GM23338 (cell line): ENCODE results near the gene MGAT5.

Source experiments
- CREB1 ChIP-seq: fragments of 250-450 bp; sonication (Bioruptor Pico); IDR thresholded peaks from 2 replicates; pipeline ENCODE4 v1.5.0; 2020; ENCODE audit warnings: low read depth, mild to moderate bottlenecking, moderate library complexity
- CTCF ChIP-seq, 2 experiments: fragments of 200-600 bp in 1 of 2; sonication (generic) in 1 of 2; conservative IDR thresholded peaks; 2 replicates each; pipeline versions ENCODE4 v1.5.1 to v1.6.1; 2016 to 2017; ENCODE audit warnings: antibody characterized with exemption in 2 of 2, low read depth in 2 of 2, mild to moderate bottlenecking in 2 of 2, moderate library complexity in 1 of 2
- EZH2 ChIP-seq: fragments of 200-600 bp; sonication (generic); IDR thresholded peaks from one replicate; pipeline ENCODE4 v1.8.0; 2017; ENCODE audit warnings: antibody characterized with exemption, mild to moderate bottlenecking, low read depth; ENCODE audit not compliant: unreplicated experiment
- EZH2phosphoT487 ChIP-seq: fragments of 200-600 bp; sonication (generic); IDR thresholded peaks from one replicate; pipeline ENCODE4 v1.8.1; 2018; ENCODE audit warnings: antibody characterized with exemption; ENCODE audit not compliant: unreplicated experiment
- JUNB ChIP-seq: IDR thresholded peaks from one replicate; pipeline ENCODE4 v1.6.1; 2016; ENCODE audit warnings: antibody characterized with exemption; ENCODE audit not compliant: unreplicated experiment
- NANOG ChIP-seq: IDR thresholded peaks from 2 replicates; pipeline ENCODE4 v1.6.1; 2016; ENCODE audit warnings: antibody characterized with exemption, borderline replicate concordance
- POLR2AphosphoS5 ChIP-seq: IDR thresholded peaks from 2 replicates; pipeline ENCODE4 v1.6.1; 2016; ENCODE audit warnings: antibody characterized with exemption, low read depth
- ZNF331 ChIP-seq: fragments of 250-450 bp; sonication (Bioruptor Pico); IDR thresholded peaks from 2 replicates; pipeline ENCODE4 v1.5.0; 2020; ENCODE audit warnings: low read depth, mild to moderate bottlenecking, moderate library complexity
- TF ChIP-seq, protein P1 (sequence below): IDR thresholded peaks from one replicate; pipeline ENCODE4 v1.6.1; 2018; ENCODE audit warnings: antibody characterized with exemption; ENCODE audit not compliant: unreplicated experiment

DNA sequence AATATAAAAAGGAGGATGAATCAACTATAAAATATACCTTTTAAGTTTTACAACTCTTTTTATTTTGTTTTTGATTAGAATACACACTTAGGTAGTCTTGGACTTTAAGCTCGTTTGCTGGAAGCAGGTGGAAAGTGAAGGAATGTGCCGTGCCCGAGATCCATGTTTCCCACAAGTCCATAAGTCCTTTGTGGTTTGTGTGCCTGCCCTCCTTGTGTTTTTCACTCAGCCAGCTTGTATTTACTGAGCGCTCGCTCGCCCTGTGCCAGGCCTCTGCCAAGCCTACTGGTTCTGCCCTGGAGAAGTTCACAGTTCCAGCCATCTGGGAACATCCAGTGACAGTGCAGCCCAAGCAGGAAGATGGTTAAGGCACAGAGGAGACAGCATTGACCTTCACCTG is 142.6 kb downstream of the MGAT5 start:
- TF ChIP-seq CTCF (conservative IDR thresholded peaks at IDR 0.05; ENCODE audit: low read depth in 2 of 2): no peak
- TF ChIP-seq, protein P1, sequence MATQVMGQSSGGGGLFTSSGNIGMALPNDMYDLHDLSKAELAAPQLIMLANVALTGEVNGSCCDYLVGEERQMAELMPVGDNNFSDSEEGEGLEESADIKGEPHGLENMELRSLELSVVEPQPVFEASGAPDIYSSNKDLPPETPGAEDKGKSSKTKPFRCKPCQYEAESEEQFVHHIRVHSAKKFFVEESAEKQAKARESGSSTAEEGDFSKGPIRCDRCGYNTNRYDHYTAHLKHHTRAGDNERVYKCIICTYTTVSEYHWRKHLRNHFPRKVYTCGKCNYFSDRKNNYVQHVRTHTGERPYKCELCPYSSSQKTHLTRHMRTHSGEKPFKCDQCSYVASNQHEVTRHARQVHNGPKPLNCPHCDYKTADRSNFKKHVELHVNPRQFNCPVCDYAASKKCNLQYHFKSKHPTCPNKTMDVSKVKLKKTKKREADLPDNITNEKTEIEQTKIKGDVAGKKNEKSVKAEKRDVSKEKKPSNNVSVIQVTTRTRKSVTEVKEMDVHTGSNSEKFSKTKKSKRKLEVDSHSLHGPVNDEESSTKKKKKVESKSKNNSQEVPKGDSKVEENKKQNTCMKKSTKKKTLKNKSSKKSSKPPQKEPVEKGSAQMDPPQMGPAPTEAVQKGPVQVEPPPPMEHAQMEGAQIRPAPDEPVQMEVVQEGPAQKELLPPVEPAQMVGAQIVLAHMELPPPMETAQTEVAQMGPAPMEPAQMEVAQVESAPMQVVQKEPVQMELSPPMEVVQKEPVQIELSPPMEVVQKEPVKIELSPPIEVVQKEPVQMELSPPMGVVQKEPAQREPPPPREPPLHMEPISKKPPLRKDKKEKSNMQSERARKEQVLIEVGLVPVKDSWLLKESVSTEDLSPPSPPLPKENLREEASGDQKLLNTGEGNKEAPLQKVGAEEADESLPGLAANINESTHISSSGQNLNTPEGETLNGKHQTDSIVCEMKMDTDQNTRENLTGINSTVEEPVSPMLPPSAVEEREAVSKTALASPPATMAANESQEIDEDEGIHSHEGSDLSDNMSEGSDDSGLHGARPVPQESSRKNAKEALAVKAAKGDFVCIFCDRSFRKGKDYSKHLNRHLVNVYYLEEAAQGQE: no peak
- no peak for TF ChIP-seq EZH2
- no peak for TF ChIP-seq NANOG
- TF ChIP-seq CREB1 (CRISPR knock-in tag): no peak
- TF ChIP-seq POLR2AphosphoS5: no peak
- TF ChIP-seq JUNB: no peak
- TF ChIP-seq EZH2phosphoT487: no peak
- TF ChIP-seq ZNF331: no peak
